ENCODE data around the gene BAK1. TPM values are rescaled to one million over a fixed set of nuclear protein-coding genes. Genes with fewer than 3 reads are reported as not detected.

BAK1 gene
- total and polyA plus RNA-seq, 2 of the 13 experiments (the other 11 are each of a cell fraction or from before 2014, with no cell fraction given): 15.0 to 23.8 TPM

DNA sequence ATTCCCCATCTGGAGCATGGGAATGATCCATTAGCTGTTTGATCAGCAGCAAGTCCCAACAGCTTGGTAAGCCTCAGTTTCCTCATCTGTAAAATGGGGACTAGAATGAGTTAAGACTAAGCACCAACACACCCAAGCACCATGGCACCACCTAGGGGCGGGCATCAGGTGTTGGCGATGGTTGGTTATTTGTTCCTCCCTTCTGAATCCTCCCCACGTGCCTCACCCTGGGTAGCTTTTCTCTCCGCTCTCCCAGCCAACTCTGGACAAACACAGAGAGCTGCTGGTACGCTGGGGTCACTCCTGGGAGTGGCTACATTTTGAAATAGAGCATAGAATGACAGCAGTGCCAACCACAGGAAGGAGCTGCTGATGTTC, 27.7 kb upstream of the BAK1 start (continued):
- peak; percentile 100 for TF ChIP-seq ZNF629 (CRISPR knock-in tag; conservative IDR thresholded peaks at IDR 0.05)
- no peak for TF ChIP-seq ZNF576 (CRISPR knock-in tag; IDR thresholded peaks at IDR 0.05)
- TF ChIP-seq ZNF557 (CRISPR knock-in tag; IDR thresholded peaks at IDR 0.05): no peak
- no peak for TF ChIP-seq MLLT10 (CRISPR knock-in tag; IDR thresholded peaks at IDR 0.05)
- no peak for TF ChIP-seq ZNF644 (CRISPR knock-in tag; IDR thresholded peaks at IDR 0.05; ENCODE audit: low read depth)
- no peak for TF ChIP-seq ZBTB37 (CRISPR knock-in tag; IDR thresholded peaks at IDR 0.05)
- peak; percentile 99; the same call in 1 of the 2 replicates for TF ChIP-seq CHD4 (IDR thresholded peaks at IDR 0.05; ENCODE audit: borderline replicate concordance, low read length)
- TF ChIP-seq ZNF12 (CRISPR knock-in tag; IDR thresholded peaks at IDR 0.05): 0 out of 2 replicates have a peak, but pooled peaks have one; percentile 42
- no peak for TF ChIP-seq PHF5A (CRISPR knock-in tag; IDR thresholded peaks at IDR 0.05; ENCODE audit: low read depth, unreplicated experiment)
- TF ChIP-seq, protein P1, sequence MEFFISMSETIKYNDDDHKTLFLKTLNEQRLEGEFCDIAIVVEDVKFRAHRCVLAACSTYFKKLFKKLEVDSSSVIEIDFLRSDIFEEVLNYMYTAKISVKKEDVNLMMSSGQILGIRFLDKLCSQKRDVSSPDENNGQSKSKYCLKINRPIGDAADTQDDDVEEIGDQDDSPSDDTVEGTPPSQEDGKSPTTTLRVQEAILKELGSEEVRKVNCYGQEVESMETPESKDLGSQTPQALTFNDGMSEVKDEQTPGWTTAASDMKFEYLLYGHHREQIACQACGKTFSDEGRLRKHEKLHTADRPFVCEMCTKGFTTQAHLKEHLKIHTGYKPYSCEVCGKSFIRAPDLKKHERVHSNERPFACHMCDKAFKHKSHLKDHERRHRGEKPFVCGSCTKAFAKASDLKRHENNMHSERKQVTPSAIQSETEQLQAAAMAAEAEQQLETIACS (CRISPR knock-in tag; IDR thresholded peaks at IDR 0.05): no peak
- no peak for TF ChIP-seq U2AF2 (IDR thresholded peaks at IDR 0.05; ENCODE audit: low read depth, low read length)
- peak; percentile 61 for TF ChIP-seq BHLHE40 (IDR thresholded peaks at IDR 0.05; ENCODE audit: low read length)
- no peak for TF ChIP-seq ZNF24 (IDR thresholded peaks at IDR 0.05)
- TF ChIP-seq NPAS2 (CRISPR knock-in tag; IDR thresholded peaks at IDR 0.05; ENCODE audit: borderline replicate concordance): no peak
- TF ChIP-seq CENPT (CRISPR knock-in tag; IDR thresholded peaks at IDR 0.05; ENCODE audit: low read depth): no peak
- TF ChIP-seq, protein P2, sequence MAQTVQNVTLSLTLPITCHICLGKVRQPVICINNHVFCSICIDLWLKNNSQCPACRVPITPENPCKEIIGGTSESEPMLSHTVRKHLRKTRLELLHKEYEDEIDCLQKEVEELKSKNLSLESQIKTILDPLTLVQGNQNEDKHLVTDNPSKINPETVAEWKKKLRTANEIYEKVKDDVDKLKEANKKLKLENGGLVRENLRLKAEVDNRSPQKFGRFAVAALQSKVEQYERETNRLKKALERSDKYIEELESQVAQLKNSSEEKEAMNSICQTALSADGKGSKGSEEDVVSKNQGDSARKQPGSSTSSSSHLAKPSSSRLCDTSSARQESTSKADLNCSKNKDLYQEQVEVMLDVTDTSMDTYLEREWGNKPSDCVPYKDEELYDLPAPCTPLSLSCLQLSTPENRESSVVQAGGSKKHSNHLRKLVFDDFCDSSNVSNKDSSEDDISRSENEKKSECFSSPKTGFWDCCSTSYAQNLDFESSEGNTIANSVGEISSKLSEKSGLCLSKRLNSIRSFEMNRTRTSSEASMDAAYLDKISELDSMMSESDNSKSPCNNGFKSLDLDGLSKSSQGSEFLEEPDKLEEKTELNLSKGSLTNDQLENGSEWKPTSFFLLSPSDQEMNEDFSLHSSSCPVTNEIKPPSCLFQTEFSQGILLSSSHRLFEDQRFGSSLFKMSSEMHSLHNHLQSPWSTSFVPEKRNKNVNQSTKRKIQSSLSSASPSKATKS (CRISPR knock-in tag; IDR thresholded peaks at IDR 0.05): no peak
- TF ChIP-seq SOX5 (CRISPR knock-in tag; IDR thresholded peaks at IDR 0.05; ENCODE audit: borderline replicate concordance): peak; percentile 36; the same call in 1 of the 2 replicates
- TF ChIP-seq SAP130 (CRISPR knock-in tag; IDR thresholded peaks at IDR 0.05; ENCODE audit: low read depth): no peak
- TF ChIP-seq RCOR2 (CRISPR knock-in tag; IDR thresholded peaks at IDR 0.05): peak; percentile 95
- TF ChIP-seq CCDC6 (CRISPR knock-in tag; IDR thresholded peaks at IDR 0.05): no peak
- no peak for TF ChIP-seq SPEN (CRISPR knock-in tag; IDR thresholded peaks at IDR 0.05; ENCODE audit: low read depth)
- no peak for TF ChIP-seq TSC22D2 (CRISPR knock-in tag; IDR thresholded peaks at IDR 0.05; ENCODE audit: borderline replicate concordance)
- TF ChIP-seq HOXA3 (CRISPR knock-in tag; IDR thresholded peaks at IDR 0.05): no peak
- no peak for TF ChIP-seq FOXM1 (CRISPR knock-in tag; IDR thresholded peaks at IDR 0.05)
- TF ChIP-seq PREB (CRISPR knock-in tag; IDR thresholded peaks at IDR 0.05): no peak
- no peak for TF ChIP-seq CENPX (CRISPR knock-in tag; IDR thresholded peaks at IDR 0.05)
- no peak for TF ChIP-seq ZNF674 (CRISPR knock-in tag; IDR thresholded peaks at IDR 0.05; ENCODE audit: low read depth)
- no peak for TF ChIP-seq ZNF570 (CRISPR knock-in tag; IDR thresholded peaks at IDR 0.05; ENCODE audit: borderline replicate concordance)

Measured in HepG2 (cell line).